Activated naive CD4-positive, alpha-beta T cell treated with Interleukin-2 at 50 U/mL for 16 hours (primary cell): ENCODE measurements around the gene BCL7A.

Experiments
- DNase-seq: peaks from one replicate; pipeline ENCODE4 v3.0.0-alpha.2; 2020

BCL7A gene

DNA sequence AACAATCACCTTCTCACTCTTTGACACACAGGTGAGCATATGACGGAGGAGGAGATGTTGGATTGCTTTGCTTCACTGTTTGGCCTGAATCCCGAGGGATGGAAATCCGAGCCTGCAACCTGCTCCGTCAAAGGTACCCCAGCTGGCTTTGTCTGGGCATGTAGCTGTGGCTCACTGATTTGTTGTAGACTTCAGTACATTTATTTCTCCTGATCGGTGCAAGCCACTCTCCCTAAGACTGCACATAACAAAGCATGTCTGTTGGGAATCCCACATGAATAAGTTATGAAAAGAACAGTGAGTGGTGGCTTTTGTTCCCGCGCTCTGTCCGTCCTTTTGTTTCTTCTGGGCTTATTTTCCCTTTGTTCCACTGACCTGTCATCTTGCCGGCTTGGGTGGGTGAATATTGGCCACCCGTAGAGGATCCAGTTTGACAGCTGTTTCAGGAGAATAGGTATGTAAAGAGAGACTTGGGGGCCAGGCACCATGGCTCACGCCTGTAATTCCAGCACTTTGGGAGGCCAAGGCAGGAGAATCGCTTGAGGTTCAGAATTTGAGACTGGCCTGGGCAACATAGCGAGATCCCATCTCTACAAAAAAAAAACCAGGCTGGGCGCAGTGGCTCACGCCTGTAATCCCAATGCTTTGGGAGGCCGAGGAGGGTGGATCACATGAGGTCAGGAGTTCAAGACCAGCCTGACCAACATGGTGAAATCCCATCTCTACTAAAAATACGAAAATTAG, 20.0 kb upstream of the BCL7A start:
- DNase-seq = no peak

DNA sequence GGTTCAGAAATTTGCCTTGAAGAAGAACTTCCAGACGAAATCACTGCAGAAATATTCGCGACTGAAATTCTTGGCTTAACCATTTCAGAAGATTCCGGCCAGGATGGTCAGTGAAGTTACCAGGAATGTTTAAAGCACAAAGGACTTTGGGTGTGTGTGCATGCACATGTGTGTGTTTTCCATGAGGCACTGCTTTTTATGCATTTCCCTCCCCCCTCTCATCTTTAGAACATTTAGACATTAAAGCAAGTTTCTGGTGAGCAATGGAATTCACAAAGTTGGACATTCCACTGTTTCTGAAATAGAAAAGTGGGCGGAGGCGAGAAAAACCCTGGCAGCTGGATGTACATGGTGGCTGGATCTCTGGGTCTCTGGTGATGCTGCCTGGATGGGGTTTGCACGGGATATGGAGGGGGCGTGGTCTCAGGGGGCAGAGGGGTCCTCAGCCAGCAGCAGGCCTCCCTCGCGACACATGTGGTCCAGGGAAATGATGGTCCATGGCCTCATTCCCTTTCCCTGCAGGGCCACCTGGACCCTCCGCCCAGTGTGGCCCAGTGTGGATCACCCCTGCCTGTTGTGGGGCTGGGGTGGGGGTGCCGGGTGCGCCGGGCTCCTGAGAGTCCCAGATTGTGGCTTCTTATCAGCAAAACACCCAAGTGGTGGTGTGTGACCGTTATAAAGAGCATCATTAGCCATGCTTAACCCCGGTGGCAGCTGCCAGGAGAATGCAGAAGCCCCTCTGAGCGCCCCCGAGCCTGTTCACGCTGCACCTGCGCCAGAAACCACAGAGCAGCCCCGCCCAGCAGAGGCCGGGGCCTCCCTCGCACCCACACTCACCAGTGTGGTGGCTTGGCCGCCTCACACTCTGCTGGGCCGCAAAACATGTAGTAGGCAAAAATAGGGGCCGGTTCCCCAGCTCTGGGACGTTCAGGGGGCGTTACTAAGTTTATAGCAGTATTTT, 17.8 kb upstream of the BCL7A start:
- DNase-seq = no peak

DNA sequence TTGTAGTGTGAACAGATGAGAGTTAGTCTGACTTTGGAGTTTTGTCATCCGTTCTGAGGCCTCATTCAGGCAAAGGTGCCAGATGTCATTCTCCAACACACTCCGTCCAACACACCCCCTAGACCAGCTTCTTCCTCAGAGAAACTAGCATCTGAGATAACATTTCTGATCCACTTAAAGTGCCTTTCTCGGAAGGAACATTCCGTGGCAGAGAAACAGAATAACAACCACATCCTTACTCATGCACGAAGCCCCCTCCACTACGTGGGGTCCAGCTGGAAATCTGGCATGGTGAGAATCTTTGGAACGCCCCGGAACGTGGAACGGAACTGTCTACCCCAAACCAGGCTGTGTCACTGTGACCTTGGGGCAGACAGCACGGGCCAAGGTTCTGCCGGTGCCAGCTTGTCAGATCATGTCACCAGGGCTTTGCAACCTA, 17.0 kb upstream of the BCL7A start:
- no peak for DNase-seq

DNA sequence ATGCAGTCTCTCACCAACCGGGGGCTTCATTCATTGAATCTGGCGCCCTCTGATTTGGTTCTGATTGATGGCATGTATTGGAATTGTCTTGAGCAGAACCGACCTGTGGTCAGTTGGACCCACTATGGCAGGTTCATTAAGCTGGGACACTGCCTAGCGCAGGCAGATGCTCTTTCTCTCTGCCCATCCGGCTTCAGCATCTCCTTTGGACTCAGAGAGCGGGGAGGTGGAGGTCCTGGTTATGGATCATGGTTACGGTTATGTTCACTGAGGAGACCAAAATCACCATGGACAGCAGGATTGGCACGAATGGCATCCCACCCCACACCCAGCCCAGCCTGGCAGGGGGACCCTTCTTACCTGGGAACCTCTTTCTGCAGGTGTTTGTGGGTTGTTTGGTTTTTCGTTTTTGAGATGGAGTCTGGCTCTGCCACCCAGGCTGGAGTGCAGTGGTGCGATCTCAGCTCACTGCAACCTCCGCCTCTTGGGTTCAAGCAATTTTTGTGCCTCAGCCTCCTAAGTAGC, 16.4 kb upstream of the BCL7A start:
- DNase-seq = no peak

DNA sequence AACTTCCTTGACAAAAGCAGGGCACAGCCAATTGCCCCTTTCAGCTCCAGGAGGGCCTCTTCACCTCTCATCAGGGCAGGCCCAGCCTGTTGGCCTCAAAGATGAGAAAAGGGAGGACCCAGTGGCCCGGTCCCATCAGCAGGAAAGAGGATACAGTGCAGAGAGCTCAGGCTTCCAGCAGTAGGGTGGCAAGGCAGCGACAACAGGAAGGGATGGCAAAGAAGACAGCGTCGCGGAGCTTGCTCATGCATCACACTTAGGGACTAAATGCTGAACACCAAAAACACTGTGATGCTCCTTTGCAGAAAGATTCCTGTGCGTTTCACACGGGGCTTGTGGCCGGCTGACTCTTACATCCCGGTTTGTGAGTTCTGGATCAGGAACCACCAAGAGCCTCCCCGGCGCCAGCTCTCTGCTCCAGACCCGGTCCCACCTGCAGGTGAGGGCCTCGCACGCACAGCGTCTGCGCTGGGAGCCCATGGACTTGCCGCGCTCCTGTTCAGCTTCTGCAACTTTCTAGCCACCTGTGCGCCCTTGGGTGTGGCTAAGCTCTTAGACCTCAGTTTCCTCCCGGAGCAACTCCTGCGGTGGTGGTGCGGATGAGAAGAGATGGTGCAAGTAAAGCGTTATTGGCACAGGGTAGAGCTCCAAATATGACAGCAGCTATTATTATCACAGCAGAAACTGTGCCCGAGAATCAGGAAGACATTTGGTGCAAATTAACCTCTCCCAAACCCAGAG, 15.3 kb upstream of the BCL7A start:
- DNase-seq = no peak

DNA sequence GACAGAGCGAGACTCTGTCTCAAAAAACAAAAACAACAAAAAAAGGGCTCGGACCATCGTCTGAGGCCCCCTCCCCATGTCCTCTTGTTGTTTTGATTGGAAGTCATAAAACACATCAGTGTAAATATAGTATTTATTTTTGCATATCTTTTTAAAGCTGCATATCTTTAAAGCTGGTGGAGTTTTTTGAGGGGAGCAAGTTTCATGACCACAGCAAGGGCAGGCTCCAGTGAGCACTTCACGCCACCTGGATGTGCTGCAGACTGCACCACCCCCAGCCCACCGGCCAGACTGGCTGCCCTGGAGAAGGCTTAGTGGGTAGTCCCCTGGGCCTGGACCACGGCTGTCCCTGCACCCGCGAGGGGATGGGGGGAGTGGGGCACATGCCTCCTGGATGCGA, 11.9 kb upstream of the BCL7A start:
- DNase-seq = no peak

DNA sequence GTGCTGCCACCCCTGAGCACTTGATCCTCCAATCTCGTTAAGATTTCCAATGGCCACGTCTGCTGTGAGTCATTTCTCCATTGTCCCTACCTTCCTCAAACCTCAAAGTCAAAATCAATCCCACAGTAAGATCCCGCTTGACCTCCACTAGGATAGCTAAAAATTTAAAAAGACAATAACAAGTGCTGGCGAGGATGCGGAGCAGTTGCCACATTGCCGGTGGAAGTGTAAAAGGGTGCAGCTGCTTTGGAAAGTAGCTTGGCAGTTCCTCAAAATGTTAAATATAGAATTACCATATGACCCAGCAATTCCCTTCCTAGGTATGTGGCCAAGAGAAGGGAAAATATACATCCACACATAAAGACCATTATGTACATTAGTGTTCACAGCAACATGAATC, 9.5 kb upstream of the BCL7A start:
- no peak for DNase-seq

DNA sequence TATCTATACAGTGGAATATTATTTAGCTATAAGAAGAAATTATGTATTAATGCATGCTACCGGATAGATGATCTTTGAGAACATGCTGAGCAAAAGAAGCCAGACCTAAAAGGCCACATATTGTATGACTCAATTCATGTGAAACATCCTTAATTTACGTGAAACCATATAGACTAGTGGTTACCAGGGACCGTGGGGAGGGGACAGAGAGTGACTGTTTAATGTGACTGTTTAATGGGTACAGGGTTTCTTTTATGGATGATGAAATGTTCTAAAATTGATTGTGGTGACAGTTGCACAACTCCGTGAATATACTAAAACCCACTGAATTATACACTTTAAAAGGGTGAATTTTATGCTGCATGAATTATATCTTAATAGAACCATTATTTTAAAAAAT, 8.5 kb upstream of the BCL7A start:
- no peak for DNase-seq

DNA sequence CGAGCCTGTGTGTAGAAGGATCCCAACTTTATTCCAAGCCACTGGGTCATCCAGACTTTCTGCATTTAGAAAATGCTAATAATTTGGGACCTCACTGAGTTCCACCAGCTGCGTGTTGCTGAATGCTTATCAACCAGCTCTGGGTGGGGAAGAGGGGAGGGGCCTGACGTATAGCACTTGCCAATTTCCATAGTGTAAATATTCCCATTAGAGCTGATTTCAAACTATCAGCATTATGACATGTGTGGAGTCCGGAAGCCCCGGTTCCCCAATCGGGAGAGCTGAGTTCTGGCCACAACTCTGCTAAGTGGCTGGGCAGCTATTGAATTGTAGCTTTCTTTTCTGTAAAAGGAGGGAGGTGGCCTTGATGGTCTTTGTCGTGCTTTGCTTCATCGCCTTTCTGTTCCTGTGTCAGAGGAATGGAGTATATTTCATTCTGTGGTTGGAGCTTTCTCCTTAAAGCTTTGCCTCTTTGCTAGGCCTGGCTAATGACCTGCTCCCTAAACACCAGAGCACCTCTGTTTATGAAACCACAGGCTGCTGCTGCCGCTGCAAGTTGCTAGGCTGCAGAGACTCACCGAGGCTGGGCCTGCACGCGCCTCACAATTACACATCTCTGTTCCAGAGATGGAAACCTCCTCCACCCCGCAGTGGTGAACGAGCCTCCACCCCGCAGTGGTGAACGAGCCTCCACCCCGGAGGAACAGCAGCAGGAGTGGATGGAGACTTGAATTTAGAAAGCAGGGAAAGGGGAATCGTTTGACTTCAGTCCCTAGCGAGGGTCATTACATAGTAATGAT, 7.7 kb upstream of the BCL7A start:
- no peak for DNase-seq

DNA sequence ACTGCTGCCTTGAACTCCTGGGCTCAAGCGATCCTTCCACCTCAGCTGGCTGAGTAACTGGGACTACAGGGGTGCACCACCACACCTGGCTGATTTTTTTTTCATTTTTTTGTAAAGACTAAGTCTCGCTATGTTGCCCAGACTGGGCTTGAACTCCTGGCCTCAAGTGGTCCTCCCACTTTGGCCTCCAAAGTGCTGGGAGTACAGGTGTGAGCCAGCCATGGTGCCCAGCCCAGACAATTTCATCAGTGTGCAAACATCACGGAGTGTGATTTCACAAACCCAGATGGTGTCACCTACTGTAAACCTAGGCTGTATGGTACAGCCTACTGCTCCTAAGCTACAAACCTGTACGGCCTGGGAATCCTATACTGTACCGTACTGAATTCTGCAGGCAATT, 6.9 kb upstream of the BCL7A start:
- DNase-seq = no peak

DNA sequence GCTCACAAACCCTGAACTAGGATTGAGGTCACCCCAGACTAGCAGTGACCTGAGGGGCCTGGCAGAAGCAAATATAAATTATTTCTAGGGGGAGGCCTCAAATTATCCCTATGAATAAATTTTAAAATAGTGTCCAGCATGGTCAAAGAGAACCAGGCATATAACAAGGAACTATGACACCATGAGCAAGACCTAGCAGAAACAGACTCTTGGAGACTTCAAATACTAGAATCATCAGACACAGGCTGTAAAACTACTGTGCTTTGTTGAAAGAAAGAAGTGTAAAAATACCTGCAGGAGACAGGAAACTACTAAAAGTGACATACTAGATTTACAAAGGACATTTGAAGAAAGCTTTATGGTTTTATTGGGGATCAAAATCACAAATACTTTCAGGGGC, 3.2 kb upstream of the BCL7A start:
- no peak for DNase-seq

DNA sequence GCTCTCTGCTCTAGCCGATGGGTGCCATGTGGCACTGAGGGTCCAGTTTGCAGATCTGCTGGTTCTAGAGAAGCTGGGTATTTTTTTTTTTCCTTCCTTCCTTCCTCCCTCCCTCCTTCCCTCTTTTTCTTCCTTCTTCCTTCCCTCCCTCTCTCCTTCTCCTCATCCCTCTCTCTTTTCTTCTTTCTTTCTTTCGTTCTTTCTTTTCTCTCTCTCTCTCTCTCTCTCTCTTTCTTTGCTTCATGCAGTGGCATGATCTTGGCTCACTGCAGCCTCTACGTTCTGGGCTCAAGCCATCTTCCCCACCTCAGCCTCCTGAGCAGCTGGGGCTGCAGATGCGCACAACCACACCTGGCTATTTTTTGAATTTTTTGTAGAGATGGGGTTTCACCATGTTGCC, 2.7 kb upstream of the BCL7A start:
- no peak for DNase-seq

DNA sequence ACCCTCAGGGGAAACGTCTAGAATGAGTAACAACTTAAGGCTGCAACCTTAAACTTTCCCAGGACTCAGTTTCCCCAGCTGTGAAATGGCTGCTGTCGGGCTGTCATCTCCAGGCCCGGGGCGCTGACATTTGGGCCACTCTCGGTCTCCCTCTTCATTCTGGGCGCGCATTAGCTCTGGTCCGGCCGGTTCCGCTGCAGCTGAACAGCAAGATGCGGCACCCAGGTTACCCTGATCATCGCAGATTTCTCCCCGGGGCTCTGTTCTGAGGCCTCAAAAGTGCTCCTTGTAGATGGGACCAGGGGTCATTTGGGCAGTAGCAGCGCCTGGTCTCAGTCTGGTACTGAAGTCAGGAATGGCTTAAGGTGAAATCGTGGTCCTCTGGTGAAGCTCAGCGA, 890 bp upstream of the BCL7A start:
- no peak for DNase-seq

DNA sequence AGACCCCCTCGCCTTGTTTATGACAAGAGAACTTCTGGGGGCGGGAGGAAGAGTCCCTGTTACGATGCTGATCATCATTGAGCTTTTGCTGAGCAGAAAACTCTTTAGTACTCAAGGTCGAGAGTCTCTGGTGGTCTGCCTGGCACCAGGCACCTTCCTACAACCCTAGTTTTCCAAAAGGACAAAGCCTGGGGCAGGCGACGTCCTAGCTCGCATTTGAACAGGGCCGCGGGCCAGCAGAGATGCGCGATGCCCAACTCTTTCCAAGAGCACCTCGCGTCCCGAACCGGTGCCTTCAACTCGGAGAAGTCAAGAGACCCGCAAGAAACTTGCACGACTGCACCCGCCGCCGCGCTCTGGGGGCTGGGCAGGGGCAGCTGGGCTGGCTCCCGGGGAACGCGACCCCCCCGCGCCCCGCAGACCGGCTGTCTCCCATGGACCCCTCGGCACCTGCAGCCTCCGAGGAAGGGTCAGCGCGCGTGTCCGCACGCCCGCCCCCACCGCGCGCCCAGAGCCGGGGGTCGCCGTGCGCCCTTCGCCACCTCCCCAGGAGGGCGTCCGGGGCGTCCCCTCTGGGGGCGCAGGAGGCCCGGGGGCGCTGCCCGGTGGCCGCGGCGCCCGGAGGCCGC, 377 bp upstream of the BCL7A start:
- no peak for DNase-seq

DNA sequence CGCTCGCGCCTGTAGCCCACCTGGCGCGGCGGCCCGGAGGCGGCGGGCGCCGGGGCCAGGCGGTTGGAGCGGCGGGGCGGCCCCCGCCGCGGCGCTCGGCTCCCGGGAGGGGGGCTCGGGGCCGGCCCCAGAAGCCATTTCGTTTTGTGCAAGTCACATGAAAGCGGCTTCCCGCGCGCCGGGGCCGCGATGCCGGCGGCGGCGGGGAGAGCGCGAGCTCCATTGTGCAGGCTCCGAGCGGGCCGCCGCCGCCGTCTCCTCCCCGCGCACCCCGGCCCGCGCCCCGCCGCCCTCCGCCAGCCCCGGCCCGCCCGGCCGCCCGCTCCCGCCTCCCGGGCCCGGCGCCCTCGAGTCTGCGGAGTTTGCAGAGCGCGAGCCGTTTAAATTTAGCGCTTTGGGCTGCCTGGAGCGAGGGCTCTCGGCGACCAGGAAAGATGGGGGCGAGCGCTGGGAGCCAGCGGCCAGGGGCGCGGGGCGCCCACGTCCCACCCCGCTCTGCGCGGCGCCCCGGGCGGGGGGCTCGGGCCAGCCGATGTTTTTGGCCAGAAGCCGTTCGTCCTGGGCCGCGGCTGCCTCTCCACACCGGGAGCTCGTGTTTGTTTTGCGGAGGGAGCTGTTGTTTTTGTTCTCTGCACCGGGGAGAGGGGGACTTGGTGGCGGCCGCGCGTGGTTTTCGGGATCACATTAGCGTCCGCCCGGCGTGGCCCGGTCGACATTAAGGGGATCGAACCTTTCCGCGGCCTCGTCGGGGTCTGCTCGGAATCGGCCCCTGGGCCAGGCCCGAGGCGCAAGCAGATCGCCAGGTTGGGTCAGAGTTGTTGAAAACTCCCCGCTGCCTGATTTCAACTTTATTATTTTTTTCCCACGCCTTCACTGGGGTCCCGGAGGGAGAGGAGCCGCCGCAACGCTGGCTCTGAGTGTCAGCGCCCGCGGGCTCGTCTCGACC, 982 bp downstream of the BCL7A start:
- peak; percentile 35 for DNase-seq

DNA sequence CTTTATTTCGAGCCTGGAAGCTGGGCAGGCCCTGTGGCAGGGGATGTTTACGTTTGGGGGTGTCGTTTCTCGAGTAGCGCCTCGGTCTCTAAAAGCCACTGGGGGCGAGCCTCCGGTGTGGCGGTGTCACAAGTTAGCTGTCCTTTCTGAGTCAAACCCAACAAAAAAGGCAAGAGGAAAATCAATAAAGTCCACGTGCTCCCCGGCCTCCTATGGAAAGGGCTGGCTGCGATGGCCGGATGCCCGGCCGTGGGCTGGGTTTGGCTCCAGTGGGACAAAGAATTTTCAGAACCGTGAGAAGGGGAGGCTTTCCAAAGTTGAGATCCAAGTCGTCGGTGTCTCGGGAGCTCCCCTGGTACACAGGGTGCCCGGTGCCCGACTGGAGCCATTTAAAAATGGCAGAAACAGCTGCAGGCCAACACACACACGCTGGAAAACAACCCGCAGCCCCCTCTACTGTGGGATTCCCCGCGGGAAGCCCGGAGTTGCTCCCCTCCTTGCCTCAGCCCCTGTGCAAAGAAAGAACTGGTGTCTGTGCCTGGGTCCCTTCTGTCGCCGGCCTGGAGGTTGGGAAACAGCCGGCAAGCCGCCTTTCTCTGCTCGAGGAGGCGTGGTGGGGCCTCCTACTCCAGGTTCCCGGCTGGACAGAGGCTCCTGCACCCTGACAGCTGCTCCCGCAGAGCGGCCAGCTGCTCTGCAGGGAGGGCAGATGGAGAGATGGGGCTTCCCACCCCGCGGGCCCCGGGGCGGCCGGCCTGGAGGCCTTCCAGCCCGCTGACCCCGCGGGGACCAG, 1.9 kb downstream of the BCL7A start:
- DNase-seq = no peak

DNA sequence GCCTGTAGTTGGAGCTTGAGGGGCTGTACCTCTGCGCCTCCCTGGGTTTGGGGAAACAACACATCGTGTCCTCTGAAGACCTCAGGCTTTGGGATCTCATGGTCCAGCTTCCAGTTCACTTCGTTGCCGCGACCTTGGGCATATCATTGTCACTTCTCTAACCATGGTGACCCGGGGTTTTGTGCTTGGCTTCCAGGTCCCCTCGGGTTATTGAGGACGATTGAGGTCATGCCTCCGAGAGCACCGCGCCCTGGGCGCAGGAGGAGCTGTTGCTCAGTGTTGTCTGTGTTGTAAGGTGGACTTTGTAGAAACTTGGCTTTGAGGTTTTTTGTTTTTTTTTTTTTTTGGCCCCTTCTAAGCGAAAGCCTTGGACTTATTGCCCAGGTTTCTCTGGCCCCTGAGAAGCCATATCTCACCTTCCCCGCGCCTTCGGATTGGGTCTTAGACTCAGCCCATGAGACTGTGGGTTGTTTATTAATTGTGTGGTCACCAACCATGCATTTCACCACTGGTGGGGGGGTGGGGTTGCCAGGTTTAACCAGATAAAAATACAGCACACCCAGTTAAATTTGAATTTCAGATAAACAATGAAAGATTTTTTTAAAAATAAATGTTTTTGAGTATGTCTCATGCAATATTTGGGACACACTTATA, 2.6 kb downstream of the BCL7A start:
- DNase-seq = no peak

DNA sequence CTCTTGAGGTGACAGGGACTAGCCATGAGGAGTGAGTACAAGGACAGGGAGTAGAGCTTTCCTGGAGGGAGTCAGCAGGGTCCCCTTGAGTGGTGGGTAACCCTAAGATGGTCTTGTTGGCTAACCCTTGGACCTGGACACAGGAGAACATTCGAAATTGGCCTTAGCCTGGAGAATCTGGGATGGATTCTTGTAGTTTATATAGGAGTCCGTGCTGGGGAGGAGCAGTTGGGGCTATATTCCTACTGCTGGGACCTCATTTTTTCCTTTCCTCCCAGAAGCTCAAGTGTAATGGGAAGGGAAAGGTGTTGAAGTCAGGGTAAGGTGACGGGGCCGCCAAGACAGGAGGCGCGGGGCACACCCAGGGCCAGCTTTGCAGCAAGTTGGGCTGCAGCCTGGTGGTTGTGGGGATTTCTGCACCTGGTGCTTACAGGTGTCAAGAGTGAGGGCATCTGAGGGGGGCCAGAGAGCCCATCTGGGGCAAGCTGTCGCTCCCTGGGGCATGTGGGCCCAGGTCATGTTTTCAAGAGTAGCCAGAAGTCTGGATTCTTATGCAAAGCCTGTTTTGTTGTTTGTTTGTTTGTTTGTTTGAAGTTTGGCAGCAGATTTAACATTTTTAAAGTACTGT, 5.1 kb downstream of the BCL7A start:
- no peak for DNase-seq
